GM18951 (cell line): ENCODE measurements around the gene NAP1L1.

Experiments used
- POLR2A ChIP-seq: IDR thresholded peaks from 4 replicates; pipeline ENCODE4 v1.6.1; 2011; ENCODE audit warnings: mild to moderate bottlenecking; ENCODE audit not compliant: insufficient read length, insufficient read depth; ENCODE audit errors: extremely low read depth
- in situ Hi-C: fragments of 300-500 bp; cut with MboI; formaldehyde crosslinking; loops from one replicate; pipeline ENCODE4 v1.12.0; 2022; ENCODE audit warnings: low sequenced_read_pairs, mixed read lengths, inconsistent platforms; ENCODE audit not compliant: unreplicated experiment

The NAP1L1 gene

GRCh38 chr12:76075448-76075847, 9.0 kb downstream of the NAP1L1 start:
- TF ChIP-seq POLR2A: no peak
- in situ Hi-C loops: no loop called here

GRCh38 chr12:76074701-76075336, 9.7 kb downstream of the NAP1L1 start:
- in situ Hi-C loops: no loop called here
- TF ChIP-seq POLR2A: no peak

- in situ Hi-C loops: no loop called here
- no peak for TF ChIP-seq POLR2A
Observed at GRCh38 chr12:76073561-76073960, 10.9 kb downstream of the NAP1L1 start.

GRCh38 chr12:76072568-76072967, 11.9 kb downstream of the NAP1L1 start:
- in situ Hi-C loops: no loop called here
- TF ChIP-seq POLR2A: no peak

GRCh38 chr12:76069339-76069738, 15.1 kb downstream of the NAP1L1 start:
- in situ Hi-C loops: no loop called here
- no peak for TF ChIP-seq POLR2A

GRCh38 chr12:76065917-76066316, 18.6 kb downstream of the NAP1L1 start:
- in situ Hi-C loops: no loop called here
- TF ChIP-seq POLR2A: no peak

GRCh38 chr12:76064904-76065303, 19.6 kb downstream of the NAP1L1 start:
- no peak for TF ChIP-seq POLR2A
- in situ Hi-C loops: no loop called here

GRCh38 chr12:76060111-76060510, 24.4 kb downstream of the NAP1L1 start:
- in situ Hi-C loops: no loop called here
- TF ChIP-seq POLR2A: no peak

GRCh38 chr12:76057326-76057725, 27.2 kb downstream of the NAP1L1 start:
- in situ Hi-C loops: no loop called here
- no peak for TF ChIP-seq POLR2A

GRCh38 chr12:76055393-76055792, 29.1 kb downstream of the NAP1L1 start:
- in situ Hi-C loops: no loop called here

GRCh38 chr12:76049575-76050251, 34.8 kb downstream of the NAP1L1 start:
- in situ Hi-C loops: no loop called here

More at GRCh38 chr12:76055393-76055792, 29.1 kb downstream of the NAP1L1 start:
- TF ChIP-seq POLR2A: no peak

GRCh38 chr12:76047742-76048141, 36.7 kb downstream of the NAP1L1 start:
- in situ Hi-C loops: no loop called here
- TF ChIP-seq POLR2A: no peak

More at GRCh38 chr12:76049575-76050251, 34.8 kb downstream of the NAP1L1 start:
- TF ChIP-seq POLR2A: no peak

- no peak for TF ChIP-seq POLR2A
- in situ Hi-C loops: no loop called here
Observed at GRCh38 chr12:76047060-76047459, 37.4 kb downstream of the NAP1L1 start.

- in situ Hi-C loops: no loop called here
Observed at GRCh38 chr12:76043377-76043776, 41.1 kb downstream of the NAP1L1 start.

More at GRCh38 chr12:76043377-76043776, 41.1 kb downstream of the NAP1L1 start:
- no peak for TF ChIP-seq POLR2A
